ENCODE measurements around the gene TPP1.

GRCh38 chr11:6607190-6607795 is 11.9 kb downstream of the TPP1 start:
- TF ChIP-seq RFX5 (IDR thresholded peaks at IDR 0.05), result no peak
- TF ChIP-seq POLR2A (IDR thresholded peaks at IDR 0.05; ENCODE audit: low read length), result no peak
- TF ChIP-seq, protein P1, sequence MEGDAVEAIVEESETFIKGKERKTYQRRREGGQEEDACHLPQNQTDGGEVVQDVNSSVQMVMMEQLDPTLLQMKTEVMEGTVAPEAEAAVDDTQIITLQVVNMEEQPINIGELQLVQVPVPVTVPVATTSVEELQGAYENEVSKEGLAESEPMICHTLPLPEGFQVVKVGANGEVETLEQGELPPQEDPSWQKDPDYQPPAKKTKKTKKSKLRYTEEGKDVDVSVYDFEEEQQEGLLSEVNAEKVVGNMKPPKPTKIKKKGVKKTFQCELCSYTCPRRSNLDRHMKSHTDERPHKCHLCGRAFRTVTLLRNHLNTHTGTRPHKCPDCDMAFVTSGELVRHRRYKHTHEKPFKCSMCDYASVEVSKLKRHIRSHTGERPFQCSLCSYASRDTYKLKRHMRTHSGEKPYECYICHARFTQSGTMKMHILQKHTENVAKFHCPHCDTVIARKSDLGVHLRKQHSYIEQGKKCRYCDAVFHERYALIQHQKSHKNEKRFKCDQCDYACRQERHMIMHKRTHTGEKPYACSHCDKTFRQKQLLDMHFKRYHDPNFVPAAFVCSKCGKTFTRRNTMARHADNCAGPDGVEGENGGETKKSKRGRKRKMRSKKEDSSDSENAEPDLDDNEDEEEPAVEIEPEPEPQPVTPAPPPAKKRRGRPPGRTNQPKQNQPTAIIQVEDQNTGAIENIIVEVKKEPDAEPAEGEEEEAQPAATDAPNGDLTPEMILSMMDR (IDR thresholded peaks at IDR 0.05), result no peak
- TF ChIP-seq BHLHE40 (IDR thresholded peaks at IDR 0.05; ENCODE audit: low read depth, low read length), result no peak
- TF ChIP-seq, protein P2, sequence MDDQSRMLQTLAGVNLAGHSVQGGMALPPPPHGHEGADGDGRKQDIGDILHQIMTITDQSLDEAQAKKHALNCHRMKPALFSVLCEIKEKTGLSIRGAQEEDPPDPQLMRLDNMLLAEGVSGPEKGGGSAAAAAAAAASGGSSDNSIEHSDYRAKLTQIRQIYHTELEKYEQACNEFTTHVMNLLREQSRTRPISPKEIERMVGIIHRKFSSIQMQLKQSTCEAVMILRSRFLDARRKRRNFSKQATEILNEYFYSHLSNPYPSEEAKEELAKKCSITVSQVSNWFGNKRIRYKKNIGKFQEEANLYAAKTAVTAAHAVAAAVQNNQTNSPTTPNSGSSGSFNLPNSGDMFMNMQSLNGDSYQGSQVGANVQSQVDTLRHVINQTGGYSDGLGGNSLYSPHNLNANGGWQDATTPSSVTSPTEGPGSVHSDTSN (IDR thresholded peaks at IDR 0.05), result no peak
- no peak for TF ChIP-seq MAX (IDR thresholded peaks at IDR 0.05)
